DND-41 (cell line): Measurements from ENCODE around the gene STX3.
"Not testable (repeated sequence)": the region's sequence is repeated elsewhere in the genome, so short reads cannot be mapped to it uniquely, and the experiment has no call there.

ENCODE experiments used
- ATAC-seq: fragments of 200-7000 bp; cut with Tn5 transposase; 3 replicates; pipeline ENCODE4 v1.9.1; 2021; ENCODE audit warnings: low read depth; ENCODE audit not compliant: insufficient read depth
- DNase-seq: peaks from one replicate; pipeline ENCODE4 v3.0.0-alpha.2; 2020
- H2AFZ ChIP-seq: 2 replicates; pipeline ENCODE4 v1.6.0; 2012; ENCODE audit warnings: low read depth, low read length
- H3K27ac ChIP-seq: 2 replicates; pipeline ENCODE4 v1.5.1; 2012; ENCODE audit warnings: low read length, inconsistent platforms
- H3K27me3 ChIP-seq: fragments of 200-600 bp; sonication (generic); 2 replicates; pipeline ENCODE4 v1.6.0; 2012; ENCODE audit warnings: low read length, mild to moderate bottlenecking, inconsistent platforms; ENCODE audit not compliant: insufficient read depth, poor library complexity
- H3K36me3 ChIP-seq: 2 replicates; pipeline ENCODE4 v1.5.1; 2012; ENCODE audit warnings: low read length, inconsistent platforms; ENCODE audit not compliant: insufficient read depth
- H3K4me1 ChIP-seq: 2 replicates; pipeline ENCODE4 v1.5.1; 2012; ENCODE audit warnings: mild to moderate bottlenecking, low read length; ENCODE audit not compliant: insufficient read depth
- H3K4me2 ChIP-seq: 2 replicates; pipeline ENCODE4 v1.6.0; 2012; ENCODE audit warnings: mild to moderate bottlenecking, moderate library complexity, low read length, inconsistent platforms; ENCODE audit not compliant: insufficient read depth
- H3K4me3 ChIP-seq, 2 experiments: fragments of 200-600 bp in 1 of 2; shearing (Covaris generic) in 1 of 2; 2 replicates each; pipeline ENCODE4 v1.5.1; 2012 to 2016; ENCODE audit warnings: inconsistent platforms in 2 of 2, low read length in 2 of 2, mild to moderate bottlenecking in 2 of 2, low read depth in 1 of 2, moderate library complexity in 1 of 2
- H3K79me2 ChIP-seq: 2 replicates; pipeline ENCODE4 v1.6.0; 2012; ENCODE audit warnings: low read length, inconsistent platforms; ENCODE audit not compliant: insufficient read depth
- H3K9ac ChIP-seq: 2 replicates; pipeline ENCODE4 v1.6.0; 2012; ENCODE audit warnings: low read depth, mild to moderate bottlenecking, inconsistent platforms, low read length, moderate library complexity
- H3K9me3 ChIP-seq: 2 replicates; pipeline ENCODE4 v1.5.1; 2012; ENCODE audit warnings: low read length, moderate library complexity, mild to moderate bottlenecking, inconsistent platforms; ENCODE audit not compliant: insufficient read depth, severe bottlenecking
- H4K20me1 ChIP-seq: 2 replicates; pipeline ENCODE4 v1.6.0; 2012; ENCODE audit warnings: low read length; ENCODE audit not compliant: insufficient read depth
- EZH2 ChIP-seq: IDR thresholded peaks from 3 replicates; pipeline ENCODE4 v1.6.1; 2012; ENCODE audit warnings: borderline replicate concordance, low read depth, mild to moderate bottlenecking, moderate library complexity, low read length, inconsistent platforms; ENCODE audit not compliant: severe bottlenecking
- TF ChIP-seq, protein P1 (sequence below): IDR thresholded peaks from 2 replicates; pipeline ENCODE4 v1.5.1; 2012; ENCODE audit warnings: borderline replicate concordance, low read length, moderate library complexity, mild to moderate bottlenecking; ENCODE audit not compliant: poor library complexity, severe bottlenecking; ENCODE audit errors: extremely low read depth

The STX3 gene

DNA sequence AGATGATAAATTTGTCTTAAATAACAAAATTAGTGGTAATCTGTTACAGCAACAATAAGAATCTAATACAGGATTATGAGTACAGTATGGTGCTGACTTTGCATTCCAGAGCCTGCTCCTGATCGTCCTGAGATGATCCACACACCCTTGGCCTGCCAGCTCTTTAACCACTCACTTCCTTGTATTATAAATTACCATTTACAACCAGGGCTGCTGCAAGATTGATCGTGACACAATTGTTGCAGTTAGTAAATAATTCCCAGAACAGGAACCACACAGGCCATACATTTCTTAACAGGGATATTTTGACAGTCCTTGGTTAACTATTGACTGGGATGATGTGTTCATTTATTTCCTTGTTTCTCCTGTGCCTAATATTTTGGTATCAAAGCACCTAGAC lies 94.0 kb downstream of the STX3 start:
- H3K4me2 ChIP-seq, result no peak overlapping the region

DNA sequence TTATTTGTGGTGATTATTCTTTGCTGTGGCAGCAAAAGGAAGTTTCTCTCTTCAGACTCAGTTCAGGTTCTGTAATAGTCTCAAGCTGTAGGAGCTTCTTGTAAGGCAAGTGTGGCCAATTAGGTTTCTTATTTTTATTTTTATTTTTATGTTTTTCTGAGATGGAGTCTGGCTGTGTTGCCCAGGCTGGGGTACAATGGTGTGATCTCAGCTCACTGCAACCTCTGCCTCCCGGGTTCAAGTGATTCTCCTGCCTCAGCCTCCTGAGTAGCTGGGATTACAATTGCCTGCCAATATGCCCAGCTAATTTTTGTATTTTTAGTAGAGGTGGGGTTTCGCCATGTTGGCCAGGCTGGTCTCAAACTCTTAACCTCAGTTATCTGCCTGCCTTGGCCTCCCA lies 94.4 kb downstream of the STX3 start:
- H3K79me2 ChIP-seq, H3K4me2 ChIP-seq, H3K36me3 ChIP-seq, DNase-seq, H3K9me3 ChIP-seq, ATAC-seq, H3K9ac ChIP-seq, H3K4me3 ChIP-seq, H3K27ac ChIP-seq, H2AFZ ChIP-seq, H4K20me1 ChIP-seq, H3K27me3 ChIP-seq, H3K4me1 ChIP-seq: not testable (repeated sequence)

More for the DNA sequence above, 94.0 kb downstream of the STX3 start:
- H3K4me1 ChIP-seq, result no peaks in the 10 kb centered on the region
- no peak overlapping the region for H2AFZ ChIP-seq
- H3K9me3 ChIP-seq, result no peaks in the 10 kb centered on the region
- H4K20me1 ChIP-seq, result no peaks in the 10 kb centered on the region
- no peak overlapping the region for H3K4me3 ChIP-seq
- DNase-seq (no peak), ATAC-seq (no peak)
- no peak overlapping the region for H3K9ac ChIP-seq
- no peaks in the 10 kb centered on the region for H3K79me2 ChIP-seq
- H3K27me3 ChIP-seq, result no peaks in the 10 kb centered on the region
- no peak for TF ChIP-seq EZH2
- TF ChIP-seq, protein P1, sequence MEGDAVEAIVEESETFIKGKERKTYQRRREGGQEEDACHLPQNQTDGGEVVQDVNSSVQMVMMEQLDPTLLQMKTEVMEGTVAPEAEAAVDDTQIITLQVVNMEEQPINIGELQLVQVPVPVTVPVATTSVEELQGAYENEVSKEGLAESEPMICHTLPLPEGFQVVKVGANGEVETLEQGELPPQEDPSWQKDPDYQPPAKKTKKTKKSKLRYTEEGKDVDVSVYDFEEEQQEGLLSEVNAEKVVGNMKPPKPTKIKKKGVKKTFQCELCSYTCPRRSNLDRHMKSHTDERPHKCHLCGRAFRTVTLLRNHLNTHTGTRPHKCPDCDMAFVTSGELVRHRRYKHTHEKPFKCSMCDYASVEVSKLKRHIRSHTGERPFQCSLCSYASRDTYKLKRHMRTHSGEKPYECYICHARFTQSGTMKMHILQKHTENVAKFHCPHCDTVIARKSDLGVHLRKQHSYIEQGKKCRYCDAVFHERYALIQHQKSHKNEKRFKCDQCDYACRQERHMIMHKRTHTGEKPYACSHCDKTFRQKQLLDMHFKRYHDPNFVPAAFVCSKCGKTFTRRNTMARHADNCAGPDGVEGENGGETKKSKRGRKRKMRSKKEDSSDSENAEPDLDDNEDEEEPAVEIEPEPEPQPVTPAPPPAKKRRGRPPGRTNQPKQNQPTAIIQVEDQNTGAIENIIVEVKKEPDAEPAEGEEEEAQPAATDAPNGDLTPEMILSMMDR, result no peak
- H3K36me3 ChIP-seq, result no peaks in the 10 kb centered on the region
- H3K27ac ChIP-seq, result no peak overlapping the region

DNA sequence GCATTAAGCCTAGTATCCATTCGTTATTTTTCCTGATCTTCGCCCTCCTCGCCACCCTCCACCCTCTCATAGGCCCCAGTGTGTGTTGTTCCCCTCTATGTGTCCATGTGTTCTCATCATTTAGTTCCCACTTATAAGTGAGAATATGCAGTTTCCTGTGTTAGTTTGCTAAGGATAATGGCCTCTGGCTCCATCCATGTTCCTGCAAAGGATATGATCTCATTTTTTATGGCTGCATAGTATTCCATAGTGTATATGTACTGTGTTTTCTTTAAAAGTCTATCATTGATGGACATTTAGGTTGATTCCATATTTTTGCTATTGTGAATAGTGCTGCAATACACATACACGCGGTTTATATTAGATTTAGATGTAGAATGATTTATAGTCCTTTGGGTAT lies 96.2 kb downstream of the STX3 start:
- H3K27me3 ChIP-seq, H3K36me3 ChIP-seq: not testable (repeated sequence)

DNA sequence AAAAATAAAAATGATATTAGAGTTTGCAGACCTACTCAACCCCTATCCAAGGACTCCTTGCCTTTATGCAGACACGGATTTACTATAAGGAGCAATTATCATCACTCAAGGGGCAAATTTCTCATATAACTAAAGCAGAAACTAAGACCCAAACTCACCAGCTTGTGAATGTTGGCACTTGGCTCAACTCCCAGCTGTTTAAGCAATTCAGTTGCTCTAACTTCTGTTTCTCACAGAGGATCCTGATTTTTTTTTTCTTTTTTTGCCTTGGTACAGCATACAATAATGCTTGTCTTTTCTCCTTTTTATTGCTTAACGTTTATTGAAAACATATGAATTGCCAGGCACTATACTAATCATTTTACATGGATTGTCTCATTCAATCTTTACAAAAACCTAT lies 99.7 kb downstream of the STX3 start:
- no peak overlapping the region for H2AFZ ChIP-seq
- DNase-seq (no peak), ATAC-seq (no peak)
- H4K20me1 ChIP-seq, result no peaks in the 10 kb centered on the region
- no peak overlapping the region for H3K27ac ChIP-seq
- H3K79me2 ChIP-seq, result no peaks in the 10 kb centered on the region
- no peaks in the 10 kb centered on the region for H3K36me3 ChIP-seq
- H3K9ac ChIP-seq, result no peak overlapping the region
- H3K9me3 ChIP-seq, result no peaks in the 10 kb centered on the region
- peaks cover 27% of the 10 kb centered on the region for H3K4me1 ChIP-seq
- H3K27me3 ChIP-seq, result no peaks in the 10 kb centered on the region
- no peak overlapping the region for H3K4me2 ChIP-seq
- no peak overlapping the region for H3K4me3 ChIP-seq
- TF ChIP-seq EZH2, result no peak
- TF ChIP-seq, protein P1, result no peak

More for the DNA sequence above, 96.2 kb downstream of the STX3 start:
- not testable (repeated sequence) for H3K27ac ChIP-seq, H3K79me2 ChIP-seq, H3K4me1 ChIP-seq, H3K4me3 ChIP-seq, H3K4me2 ChIP-seq, H2AFZ ChIP-seq, H4K20me1 ChIP-seq, DNase-seq, H3K9me3 ChIP-seq, H3K9ac ChIP-seq, ATAC-seq
